AG10803 (cell line): Measurements from ENCODE around the gene CCDC117.

Experiments used
- DNase-seq: peaks from one replicate; pipeline ENCODE4 v3.0.0; 2010; ENCODE audit warnings: low read depth
- H3K4me3 ChIP-seq: 2 replicates; pipeline ENCODE4 v1.5.1; 2011; ENCODE audit warnings: mild to moderate bottlenecking, low read length, control low read depth
- TF ChIP-seq, protein P1 (sequence below): conservative IDR thresholded peaks from 2 replicates; pipeline ENCODE4 v1.5.1; 2011; ENCODE audit warnings: mild to moderate bottlenecking, low read length, control low read depth, inconsistent platforms

The CCDC117 gene

DNA sequence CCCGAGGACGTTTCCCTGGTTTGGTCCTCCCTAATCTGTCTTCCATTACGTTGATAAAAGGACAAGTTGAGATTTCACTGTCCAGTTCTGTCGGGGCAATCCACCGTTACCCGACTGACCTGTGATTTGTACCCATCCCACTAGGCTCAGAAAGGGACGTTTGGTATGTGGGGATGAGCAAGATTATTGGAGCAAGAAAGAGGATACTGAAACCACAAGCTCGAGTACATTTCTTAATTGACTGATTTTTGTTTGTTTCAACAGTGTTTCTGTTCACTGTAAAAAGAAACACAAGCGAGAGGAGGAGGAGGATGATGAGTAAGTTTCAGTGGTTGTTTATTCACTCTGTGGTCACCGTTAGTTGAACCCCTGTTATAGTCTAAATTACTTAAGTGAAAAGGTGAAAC lies 969 bp downstream of the CCDC117 start:
- TF ChIP-seq, protein P1, sequence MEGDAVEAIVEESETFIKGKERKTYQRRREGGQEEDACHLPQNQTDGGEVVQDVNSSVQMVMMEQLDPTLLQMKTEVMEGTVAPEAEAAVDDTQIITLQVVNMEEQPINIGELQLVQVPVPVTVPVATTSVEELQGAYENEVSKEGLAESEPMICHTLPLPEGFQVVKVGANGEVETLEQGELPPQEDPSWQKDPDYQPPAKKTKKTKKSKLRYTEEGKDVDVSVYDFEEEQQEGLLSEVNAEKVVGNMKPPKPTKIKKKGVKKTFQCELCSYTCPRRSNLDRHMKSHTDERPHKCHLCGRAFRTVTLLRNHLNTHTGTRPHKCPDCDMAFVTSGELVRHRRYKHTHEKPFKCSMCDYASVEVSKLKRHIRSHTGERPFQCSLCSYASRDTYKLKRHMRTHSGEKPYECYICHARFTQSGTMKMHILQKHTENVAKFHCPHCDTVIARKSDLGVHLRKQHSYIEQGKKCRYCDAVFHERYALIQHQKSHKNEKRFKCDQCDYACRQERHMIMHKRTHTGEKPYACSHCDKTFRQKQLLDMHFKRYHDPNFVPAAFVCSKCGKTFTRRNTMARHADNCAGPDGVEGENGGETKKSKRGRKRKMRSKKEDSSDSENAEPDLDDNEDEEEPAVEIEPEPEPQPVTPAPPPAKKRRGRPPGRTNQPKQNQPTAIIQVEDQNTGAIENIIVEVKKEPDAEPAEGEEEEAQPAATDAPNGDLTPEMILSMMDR: no peak
- DNase-seq: peak; percentile 72

DNA sequence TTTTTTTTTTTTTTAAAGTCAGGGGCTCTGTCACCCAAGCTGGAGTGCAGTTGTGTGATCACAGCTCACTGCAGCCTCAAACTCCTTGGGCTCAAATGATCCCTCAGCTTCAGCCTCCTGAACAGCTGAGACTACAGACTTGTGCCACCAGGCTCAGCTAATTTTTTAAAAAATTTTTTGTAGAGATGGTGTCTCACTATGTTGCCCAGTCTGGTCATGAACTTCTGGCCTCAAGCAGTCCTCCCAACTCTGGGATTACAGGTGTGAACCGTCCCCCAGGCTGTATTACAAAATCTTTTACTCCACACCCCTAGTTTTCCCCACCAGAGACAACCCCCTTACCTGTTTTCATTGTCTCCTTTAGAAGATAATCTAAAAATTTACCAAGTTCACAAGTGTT lies 1.9 kb downstream of the CCDC117 start:
- no peak overlapping the region; the same call in 1 of the 2 replicates for H3K4me3 ChIP-seq
- TF ChIP-seq, protein P1: no peak
- DNase-seq: no peak

More for the DNA sequence above, 969 bp downstream of the CCDC117 start:
- H3K4me3 ChIP-seq: peak overlapping the region; percentile 84

DNA sequence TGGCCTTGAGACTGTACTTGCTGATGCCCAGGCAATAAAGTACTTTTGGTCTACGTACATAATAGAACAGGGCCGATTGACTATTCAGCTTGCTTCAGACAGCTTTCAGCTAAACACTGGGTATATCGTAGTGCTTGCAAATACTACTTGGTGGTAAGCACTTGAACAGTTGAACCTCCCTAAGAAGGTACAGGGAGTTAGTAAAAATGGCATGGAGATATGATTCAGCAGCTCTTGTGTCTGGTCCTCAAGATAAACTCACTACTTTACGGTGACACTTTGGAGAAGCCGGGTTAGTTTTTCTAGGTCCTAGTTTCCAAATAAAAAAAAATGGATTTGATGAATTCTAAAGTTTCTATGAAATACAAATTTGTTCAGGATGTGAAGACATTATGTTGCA lies 7.3 kb downstream of the CCDC117 start:
- no peak for DNase-seq
- TF ChIP-seq, protein P1: no peak
- no peak overlapping the region for H3K4me3 ChIP-seq

DNA sequence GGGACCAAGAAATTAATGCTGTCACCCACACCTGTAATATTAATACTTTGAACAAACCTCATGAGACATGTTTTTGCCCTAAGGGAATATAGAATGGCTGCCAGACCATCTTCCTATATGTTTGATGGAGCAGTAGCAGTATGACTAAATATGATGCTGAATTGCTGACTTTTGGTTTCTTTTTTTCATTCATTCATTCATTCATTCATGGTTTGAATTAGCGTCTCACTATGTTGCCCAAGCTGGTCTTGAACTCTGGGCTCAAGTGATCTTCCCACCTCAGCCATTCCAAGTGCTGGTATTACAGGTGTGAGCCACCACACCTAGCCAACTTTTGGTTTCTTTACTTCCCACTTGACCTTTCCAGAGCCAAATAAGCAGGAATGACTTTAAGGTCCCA lies 7.8 kb downstream of the CCDC117 start:
- TF ChIP-seq, protein P1: no peak
- DNase-seq: no peak
- no peak overlapping the region for H3K4me3 ChIP-seq

DNA sequence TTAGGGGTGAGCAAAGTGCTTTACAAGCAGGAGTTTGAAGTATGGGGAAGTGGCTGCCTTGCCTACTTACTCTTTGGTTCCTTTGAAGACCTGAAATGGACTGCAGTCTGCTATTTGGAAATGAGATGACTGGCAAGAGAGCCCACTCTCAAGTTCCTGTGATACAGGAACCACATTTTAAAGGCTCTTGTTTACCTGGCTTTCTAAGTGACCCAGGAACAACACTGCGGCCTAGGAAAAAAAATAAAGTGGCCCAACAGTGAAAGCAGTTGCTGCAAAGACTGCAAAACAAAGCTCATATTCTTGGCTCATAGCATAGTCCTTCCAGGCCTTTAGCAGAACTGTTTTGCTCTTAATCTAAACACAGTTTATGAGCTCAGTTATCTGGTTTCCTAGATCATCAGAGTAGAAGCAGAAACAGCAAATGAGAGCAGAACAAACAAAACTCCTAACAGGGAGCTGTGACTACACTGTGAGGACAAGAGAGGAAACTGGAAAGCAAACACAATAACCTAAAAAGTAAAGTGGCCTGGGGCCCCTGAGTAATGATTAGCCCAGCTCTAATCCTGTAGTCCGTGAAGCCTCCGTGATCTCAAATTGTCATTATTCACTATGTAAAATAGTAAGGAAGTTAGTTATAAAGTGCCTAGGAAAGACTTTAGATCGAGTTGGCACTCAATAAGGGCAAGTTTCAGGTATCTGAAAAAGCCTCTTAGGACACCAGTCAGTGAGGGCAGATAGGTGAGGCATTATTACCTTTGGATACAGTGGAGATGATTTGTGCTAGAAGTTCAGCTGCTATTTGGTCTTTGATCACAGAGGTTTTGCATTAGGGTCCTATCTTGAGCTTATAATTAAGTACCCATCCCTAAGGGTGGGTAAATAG lies 11.5 kb downstream of the CCDC117 start:
- no peak for DNase-seq
- TF ChIP-seq, protein P1: no peak
- no peak overlapping the region for H3K4me3 ChIP-seq

DNA sequence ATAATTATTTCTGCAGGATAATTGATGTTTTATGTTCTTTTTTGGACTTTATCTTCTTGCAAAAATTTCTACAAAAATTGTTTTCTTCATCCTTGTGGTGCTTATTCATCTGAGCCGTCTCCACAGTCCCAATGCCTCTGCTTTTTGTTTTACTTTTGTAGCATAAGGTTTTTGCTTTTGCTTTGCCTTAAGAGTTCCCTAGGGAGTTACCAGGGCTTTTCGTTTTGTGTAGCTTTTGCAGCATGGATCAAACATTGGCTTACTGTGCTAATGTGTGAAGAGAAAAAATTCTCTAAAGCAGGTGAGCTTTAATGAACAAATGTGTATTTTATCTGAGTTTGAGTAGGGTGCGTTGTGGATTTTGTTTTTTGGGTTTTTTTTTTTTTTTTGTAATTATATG lies 16.1 kb downstream of the CCDC117 start:
- no peak overlapping the region for H3K4me3 ChIP-seq
- TF ChIP-seq, protein P1: no peak
- no peak for DNase-seq

DNA sequence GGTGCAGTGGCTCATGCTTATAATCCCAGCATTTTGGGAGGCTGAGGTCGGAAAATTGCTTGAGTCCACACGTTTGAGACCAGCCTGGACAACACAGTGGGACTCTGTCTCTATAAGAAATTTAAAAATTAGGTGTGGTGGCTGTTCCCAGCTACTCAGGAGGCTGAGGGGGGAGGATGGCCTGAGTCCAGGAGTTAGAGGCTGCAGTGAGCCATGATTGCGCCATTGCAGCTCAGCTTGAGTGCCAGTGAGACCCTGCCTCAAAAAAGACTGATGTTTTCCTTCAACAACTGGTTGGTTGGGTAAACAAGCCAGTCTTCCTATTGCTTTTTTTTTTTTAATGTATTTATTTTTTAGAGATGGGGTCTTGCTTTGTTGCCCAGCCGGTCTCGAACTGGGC lies 18.6 kb downstream of the CCDC117 start:
- TF ChIP-seq, protein P1: no peak
- no peak overlapping the region for H3K4me3 ChIP-seq
- DNase-seq: no peak
